GM12864 (cell line): Measurements from ENCODE around the gene SPRR1B.
"Not testable (repeated sequence)": the region's sequence is repeated elsewhere in the genome, so short reads cannot be mapped to it uniquely, and the experiment has no call there.

Experiments
- DNase-seq: peaks from one replicate; pipeline ENCODE4 v3.0.0-alpha.2; 2011; ENCODE audit warnings: low read depth
- H3K4me3 ChIP-seq: 2 replicates; pipeline ENCODE4 v1.5.1; 2011; ENCODE audit warnings: mild to moderate bottlenecking, low read depth, low read length, control low read depth
- CTCF ChIP-seq: IDR thresholded peaks from 2 replicates; pipeline ENCODE4 v1.5.1; 2011; ENCODE audit warnings: low read depth, mild to moderate bottlenecking, moderate library complexity, low read length, control low read depth, inconsistent platforms; ENCODE audit errors: missing control alignments

The SPRR1B gene

GRCh38 chr1:152996633-152997400 lies 34.2 kb upstream of the SPRR1B start:
- H3K4me3 ChIP-seq: no peak overlapping the region
- no peak for DNase-seq
- TF ChIP-seq CTCF: no peak

GRCh38 chr1:152997901-152998300 lies 33.1 kb upstream of the SPRR1B start:
- no peak for DNase-seq
- no peak for TF ChIP-seq CTCF
- H3K4me3 ChIP-seq: no peak overlapping the region

GRCh38 chr1:152998476-152998875 lies 32.5 kb upstream of the SPRR1B start:
- TF ChIP-seq CTCF: no peak
- no peak overlapping the region for H3K4me3 ChIP-seq
- no peak for DNase-seq

- DNase-seq: no peak
- no peak overlapping the region for H3K4me3 ChIP-seq
- TF ChIP-seq CTCF: no peak
Measured at GRCh38 chr1:152999818-153000217, 31.2 kb upstream of the SPRR1B start.

GRCh38 chr1:153000294-153000693 lies 30.7 kb upstream of the SPRR1B start:
- no peak for DNase-seq
- H3K4me3 ChIP-seq: no peak overlapping the region
- TF ChIP-seq CTCF: no peak

- no peak for TF ChIP-seq CTCF
- no peak within 1 kb of the TSS for H3K4me3 ChIP-seq
- DNase-seq: no peak
Measured at GRCh38 chr1:153001382-153001781, 29.6 kb upstream of the SPRR1B start, which contains the start of gene SPRR3. Gene SPRR3, plus strand, starts transcription at chr1:153001749. Its CDS starts 1,272 bp downstream, at chr1:153003021.

- not testable (repeated sequence) for H3K4me3 ChIP-seq, DNase-seq
Measured at GRCh38 chr1:153011235-153011758, 19.7 kb upstream of the SPRR1B start.

- not testable (repeated sequence) for H3K4me3 ChIP-seq, DNase-seq
Measured at GRCh38 chr1:153021829-153022228, 9.2 kb upstream of the SPRR1B start.

- not testable (repeated sequence) for H3K4me3 ChIP-seq, DNase-seq
Measured at GRCh38 chr1:153022340-153022739, 8.7 kb upstream of the SPRR1B start.
